GM18526 (cell line): ENCODE results near the gene SELENOT.

Source experiments
- POLR2A ChIP-seq: IDR thresholded peaks from 3 replicates; pipeline ENCODE4 v1.6.1; 2011; ENCODE audit not compliant: insufficient read length; ENCODE audit errors: extremely low read depth

Gene SELENOT

GRCh38 chr3:150631515-150632221 lies 28.5 kb downstream of the SELENOT start:
- no peak for TF ChIP-seq POLR2A

- no peak for TF ChIP-seq POLR2A
Observed at GRCh38 chr3:150635076-150635475, 32.0 kb downstream of the SELENOT start.

- no peak for TF ChIP-seq POLR2A
Observed at GRCh38 chr3:150635526-150635925, 32.4 kb downstream of the SELENOT start.

GRCh38 chr3:150636258-150636657 lies 33.1 kb downstream of the SELENOT start:
- no peak for TF ChIP-seq POLR2A

GRCh38 chr3:150639262-150639661 lies 36.1 kb downstream of the SELENOT start:
- no peak for TF ChIP-seq POLR2A

GRCh38 chr3:150640256-150640655 lies 37.1 kb downstream of the SELENOT start:
- TF ChIP-seq POLR2A, result no peak

- no peak for TF ChIP-seq POLR2A
Observed at GRCh38 chr3:150653110-150653561, 50.0 kb downstream of the SELENOT start.

GRCh38 chr3:150656316-150656715 lies 53.2 kb downstream of the SELENOT start:
- TF ChIP-seq POLR2A, result no peak

- no peak for TF ChIP-seq POLR2A
Observed at GRCh38 chr3:150662410-150663200, 59.5 kb downstream of the SELENOT start.

GRCh38 chr3:150663461-150663860 lies 60.3 kb downstream of the SELENOT start:
- no peak for TF ChIP-seq POLR2A

GRCh38 chr3:150666167-150666566 lies 63.0 kb downstream of the SELENOT start:
- no peak for TF ChIP-seq POLR2A

GRCh38 chr3:150673966-150674365 lies 70.8 kb downstream of the SELENOT start:
- no peak for TF ChIP-seq POLR2A

- no peak for TF ChIP-seq POLR2A
Observed at GRCh38 chr3:150675587-150675986, 72.5 kb downstream of the SELENOT start.
